NCI-H1417 treated with DMSO at 0.1 percent for 48 hours (cell line): ENCODE results near the gene CDKN2C.
"Not testable (repeated sequence)": the region's sequence is repeated elsewhere in the genome, so short reads cannot be mapped to it uniquely, and the experiment has no call there.

ENCODE experiments used
- DNase-seq: peaks from one replicate; lab custom pipeline; 2025; lab: John Stamatoyannopoulos, UW

CDKN2C gene

DNA sequence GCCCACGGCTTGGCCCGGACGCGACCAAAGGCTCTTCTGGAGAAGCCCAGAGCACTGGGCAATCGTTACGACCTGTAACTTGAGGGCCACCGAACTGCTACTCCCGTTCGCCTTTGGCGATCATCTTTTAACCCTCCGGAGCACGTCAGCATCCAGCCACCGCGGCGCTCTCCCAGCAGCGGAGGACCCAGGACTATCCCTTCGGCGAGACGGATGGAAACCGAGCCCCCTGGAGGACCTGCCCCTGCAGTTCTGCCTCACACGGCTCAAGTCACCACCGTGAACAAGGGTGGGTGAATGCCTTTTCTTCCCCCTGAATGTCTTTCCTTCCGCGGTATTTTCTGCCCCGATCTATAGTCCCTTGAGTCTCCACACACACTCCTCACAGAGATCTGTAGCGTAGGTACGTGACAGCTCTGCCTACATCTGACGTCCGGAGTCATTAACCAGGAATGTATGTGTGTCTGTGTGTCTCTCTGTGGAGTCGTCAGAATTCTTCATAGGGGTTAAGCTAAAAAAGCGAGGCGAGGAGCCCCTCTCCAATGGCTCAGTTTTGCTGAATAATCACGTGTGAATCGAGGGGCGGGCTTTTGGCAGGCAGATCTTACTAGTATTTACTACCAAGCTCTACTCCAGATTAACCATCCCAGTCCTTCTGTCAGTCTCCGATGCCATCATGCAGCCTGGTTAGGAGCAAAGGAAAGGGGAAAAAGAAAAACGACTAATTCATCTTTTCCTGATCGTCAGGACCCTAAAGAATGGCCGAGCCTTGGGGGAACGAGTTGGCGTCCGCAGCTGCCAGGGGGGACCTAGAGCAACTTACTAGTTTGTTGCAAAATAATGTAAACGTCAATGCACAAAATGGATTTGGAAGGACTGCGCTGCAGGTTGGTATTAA, at the start of gene CDKN2C:
CDKN2C (plus strand) TSS at position 635 of the 898 bp plus-strand sequence; CDS start at position 759, 124 bp downstream.
- DNase-seq = peak; percentile 83

DNA sequence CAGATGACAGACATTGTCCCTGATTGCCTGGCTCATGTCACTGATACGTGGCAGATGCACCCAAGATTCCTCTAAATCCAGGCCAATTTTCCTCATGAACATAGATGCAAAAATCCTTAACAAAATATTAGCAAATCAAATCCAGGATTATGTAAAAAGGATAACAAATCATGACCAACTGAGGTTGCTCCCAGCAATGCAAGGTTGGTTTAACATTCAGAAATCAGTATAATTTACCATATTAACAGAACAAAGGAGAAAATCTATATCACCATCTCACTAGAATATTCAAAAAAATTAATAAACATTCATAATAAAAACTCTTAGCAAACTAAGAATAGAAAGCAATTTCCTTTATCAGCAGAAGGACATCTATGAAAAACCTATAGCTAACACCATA, 49.6 kb upstream of the CDKN2C start:
- DNase-seq = no peak

DNA sequence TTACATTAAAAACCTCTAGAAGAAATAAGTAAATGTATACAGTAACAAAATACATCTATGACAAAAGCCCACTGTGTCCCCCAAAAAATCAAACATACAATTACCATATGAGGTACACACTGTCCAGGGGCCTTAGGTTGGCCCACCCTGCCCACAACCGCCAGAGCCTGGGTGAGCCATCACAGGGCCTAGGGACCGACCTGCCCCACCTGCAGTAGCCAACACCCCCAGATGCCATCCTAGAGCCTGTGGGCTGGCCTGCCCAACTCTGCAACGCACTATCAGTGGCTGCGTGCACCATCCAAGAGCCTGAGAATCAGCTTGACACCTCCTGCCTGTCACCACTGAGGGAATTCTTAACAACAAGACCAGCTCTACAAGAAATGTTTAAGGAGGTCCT, 49.0 kb upstream of the CDKN2C start:
- no peak for DNase-seq

DNA sequence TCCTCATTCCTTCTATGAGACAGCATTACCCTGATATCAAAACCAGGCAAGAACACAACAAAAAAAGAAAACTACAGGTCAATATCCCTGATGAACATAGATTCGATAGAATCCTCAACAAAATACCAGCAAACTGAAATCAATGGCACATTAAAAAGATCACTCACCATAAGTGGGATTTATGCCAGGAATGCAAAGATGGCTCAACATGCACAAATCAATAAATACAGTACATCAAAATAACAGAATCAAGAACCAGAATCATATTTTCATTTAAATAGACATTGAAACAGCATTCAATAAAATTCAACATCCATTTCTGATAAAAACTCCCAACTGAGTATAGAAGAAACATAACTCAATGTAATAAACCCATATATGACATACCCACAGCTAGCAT, 46.5 kb upstream of the CDKN2C start:
- DNase-seq = no peak

- DNase-seq = no peak
Observed at GRCh38 chr1:50929376-50929958, 40.6 kb upstream of the CDKN2C start.

DNA sequence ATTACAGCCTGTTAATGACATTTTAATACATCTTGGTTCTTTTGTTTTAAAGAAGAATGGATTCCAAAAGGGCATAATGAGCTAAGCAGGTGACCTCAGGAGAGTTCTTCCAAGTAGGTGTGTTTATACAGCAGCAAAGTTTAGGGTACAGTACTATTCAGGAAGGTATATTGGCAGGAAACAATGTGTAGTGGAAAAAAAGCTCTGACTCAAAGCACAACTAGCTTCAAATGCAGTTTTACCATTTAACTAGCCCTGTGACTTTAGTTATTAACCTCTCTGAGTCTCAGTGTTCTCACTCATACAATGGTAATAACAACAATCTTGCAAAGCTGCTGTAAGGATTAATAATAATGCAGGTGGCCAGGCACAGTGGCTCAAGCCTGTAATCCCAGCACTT, 39.9 kb upstream of the CDKN2C start:
- DNase-seq = no peak

GRCh38 chr1:50930965-50931737, 38.9 kb upstream of the CDKN2C start:
- no peak for DNase-seq

- not testable (repeated sequence) for DNase-seq
Observed at GRCh38 chr1:50932043-50932442, 38.0 kb upstream of the CDKN2C start.

DNA sequence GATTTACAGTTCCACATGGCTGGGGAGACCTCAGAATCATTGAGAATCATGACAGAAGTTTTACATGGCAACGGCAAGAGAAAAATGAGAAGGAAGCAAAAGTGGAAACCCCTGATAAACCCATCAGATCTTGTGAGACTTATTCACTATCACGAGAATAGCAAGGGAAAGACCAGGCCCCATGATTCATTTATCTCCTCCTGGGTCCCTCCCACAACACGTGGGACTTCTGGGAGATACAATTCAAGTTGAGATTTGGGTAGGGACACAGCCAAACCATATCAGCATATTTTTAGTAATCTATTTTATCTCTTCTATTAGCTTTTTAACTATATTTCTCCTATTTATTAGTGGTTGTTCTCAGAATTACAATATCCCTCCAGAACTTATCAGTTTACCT, 36.3 kb upstream of the CDKN2C start:
- not testable (repeated sequence) for DNase-seq

DNA sequence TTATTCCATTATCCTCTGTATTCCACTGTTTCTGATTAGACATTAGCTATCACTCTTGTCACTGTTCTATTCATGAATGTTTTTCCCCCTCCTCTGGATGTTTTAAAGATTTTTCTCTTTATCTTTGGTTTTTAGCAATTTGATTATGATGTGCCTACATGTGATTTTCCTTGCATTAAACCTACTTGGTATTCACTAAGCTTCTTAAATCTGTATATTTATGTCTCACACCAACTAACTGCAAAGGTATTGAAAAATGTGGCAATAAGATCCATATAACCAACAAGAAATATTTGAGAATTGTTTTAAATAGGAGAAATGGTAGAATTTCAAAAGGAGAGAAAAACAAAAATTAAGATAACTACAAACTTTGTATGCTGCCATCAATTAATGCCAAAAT, 35.2 kb upstream of the CDKN2C start:
- no peak for DNase-seq

- DNase-seq = not testable (repeated sequence)
Observed at GRCh38 chr1:50935276-50935675, 34.8 kb upstream of the CDKN2C start.

DNA sequence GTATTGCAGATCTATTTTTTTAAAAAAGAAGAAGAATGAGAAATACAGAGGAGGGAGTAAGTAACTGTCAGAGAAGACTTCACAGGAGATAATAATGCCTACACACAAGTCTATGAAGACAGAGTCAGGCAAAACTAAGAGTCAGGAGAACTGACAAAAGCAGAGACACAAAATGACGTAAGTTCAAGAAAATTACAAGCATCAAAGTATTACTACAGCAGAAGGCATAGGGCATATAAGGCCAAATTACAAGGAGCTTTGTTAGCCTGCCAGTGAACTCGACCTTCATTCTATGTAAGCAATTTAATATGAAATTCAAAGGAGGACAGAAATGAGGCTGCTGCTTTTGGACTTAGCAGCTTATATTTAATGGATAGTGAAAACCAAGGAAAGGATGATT, 33.7 kb upstream of the CDKN2C start:
- DNase-seq = no peak

DNA sequence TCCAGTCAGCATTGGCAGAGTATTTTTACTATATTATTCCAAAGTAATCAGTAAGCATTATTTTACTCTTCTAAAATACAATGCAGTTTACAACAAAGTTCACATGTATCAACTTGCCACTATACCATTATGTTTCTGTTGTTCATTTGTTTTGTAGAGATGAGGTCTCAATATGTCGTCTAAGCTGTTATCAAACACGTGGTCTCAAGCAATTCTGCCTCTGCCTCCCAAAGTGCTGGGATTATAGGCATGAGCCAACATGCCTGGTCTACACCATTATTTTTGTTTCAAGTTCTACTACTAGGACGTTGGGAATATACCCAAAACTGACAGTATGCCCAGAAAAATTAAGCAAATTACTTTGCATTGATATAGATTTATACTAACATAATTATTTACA, 29.8 kb upstream of the CDKN2C start:
- no peak for DNase-seq

- DNase-seq = no peak
Observed at GRCh38 chr1:50942334-50942733, 27.7 kb upstream of the CDKN2C start.

GRCh38 chr1:50949286-50949982, 20.6 kb upstream of the CDKN2C start:
- DNase-seq = no peak

DNA sequence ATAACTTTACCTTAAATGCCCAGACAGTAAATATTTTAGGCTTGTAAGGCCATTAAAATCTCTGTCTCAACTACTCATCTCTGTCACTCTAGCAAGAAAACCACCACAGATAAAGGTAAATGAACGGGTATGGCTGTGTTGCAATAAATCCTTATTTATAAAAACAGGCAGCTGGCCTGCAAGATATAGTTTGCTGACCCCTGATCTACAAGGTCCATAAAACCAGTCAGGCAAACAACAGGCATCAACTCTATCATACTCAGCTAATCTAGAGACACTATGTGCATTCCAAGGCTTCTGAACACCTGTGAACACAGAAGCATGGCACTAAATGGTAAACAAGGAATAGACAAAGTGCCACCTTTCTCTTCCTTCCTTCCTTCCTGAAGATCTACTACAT, 19.6 kb upstream of the CDKN2C start:
- DNase-seq = no peak

DNA sequence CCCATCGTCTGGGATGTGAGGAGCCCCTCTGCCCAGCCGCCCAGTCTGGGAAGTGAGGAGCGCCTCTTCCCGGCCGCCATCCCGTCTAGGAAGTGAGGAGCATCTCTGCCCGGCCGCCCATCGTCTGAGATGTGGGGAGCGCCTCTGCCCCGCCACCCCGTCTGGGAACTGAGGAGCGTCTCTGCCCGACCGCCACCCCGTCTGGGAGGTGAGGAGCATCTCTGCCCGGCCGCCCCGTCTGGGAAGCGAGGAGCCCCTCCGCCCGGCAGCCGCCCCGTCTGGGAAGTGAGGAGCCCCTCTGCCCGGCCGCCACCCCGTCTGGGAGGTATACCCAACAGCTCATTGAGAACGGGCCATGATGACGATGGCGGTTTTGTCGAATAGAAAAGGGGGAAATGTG, 17.5 kb upstream of the CDKN2C start:
- not testable (repeated sequence) for DNase-seq

DNA sequence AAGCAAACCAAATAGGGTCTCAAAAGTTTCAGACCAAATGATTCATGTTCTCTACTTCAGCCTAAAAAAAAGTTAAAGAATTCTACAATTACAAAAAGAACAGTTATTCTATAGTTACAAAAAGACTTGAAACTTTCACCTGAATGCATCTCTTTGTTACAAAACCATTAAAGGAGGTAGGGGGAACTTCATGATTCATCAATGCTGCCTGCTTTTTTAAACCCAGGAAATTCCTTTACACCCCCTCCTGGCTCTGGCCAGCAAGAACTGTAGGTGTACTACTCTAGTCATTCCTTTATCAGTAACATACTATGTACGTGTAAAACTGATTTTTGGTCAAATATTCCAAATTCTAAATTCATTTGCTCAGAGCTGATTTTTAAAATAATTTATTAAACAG, 14.9 kb upstream of the CDKN2C start:
- no peak for DNase-seq

GRCh38 chr1:50959303-50959912, 10.6 kb upstream of the CDKN2C start:
- DNase-seq = no peak

- peak; percentile 80 for DNase-seq
Observed at GRCh38 chr1:50959913-50960844, 9.9 kb upstream of the CDKN2C start, which contains the start of gene FAF1. TSS of gene FAF1 (minus strand) at chr1:50960267. CDS start at chr1:50959811, 456 bp downstream.
